Urinary bladder (tissue), 4 donors: Measurements from ENCODE around the gene SRPK2. TPM values are rescaled to one million over a fixed set of nuclear protein-coding genes. Genes with fewer than 3 reads are reported as not detected.

ENCODE experiments used
- DNase-seq: peaks from one replicate; pipeline ENCODE4 v3.0.0-alpha.2; 2015; ENCODE audit errors: extremely low spot score
- H3K27ac ChIP-seq: one replicate; pipeline ENCODE4 v1.5.1; 2013; ENCODE audit warnings: low read depth, mild to moderate bottlenecking, moderate library complexity
- H3K36me3 ChIP-seq: one replicate; pipeline ENCODE4 v1.6.1; 2013; ENCODE audit warnings: mild to moderate bottlenecking, moderate library complexity; ENCODE audit not compliant: insufficient read depth
- H3K4me1 ChIP-seq: one replicate; pipeline ENCODE4 v1.6.1; 2013; ENCODE audit warnings: mild to moderate bottlenecking, moderate library complexity; ENCODE audit not compliant: insufficient read depth
- H3K4me3 ChIP-seq: one replicate; pipeline ENCODE4 v1.5.1; 2013; ENCODE audit warnings: low read depth, low read length
- WGBS: extraction: QIAGEN DNeasy Blood & Tissue Kit; methylation state at CpG from one replicate; pipeline ENCODE4 v1.1.7; 2013; 5-methylcytosine and 5-hydroxymethylcytosine counted together
- polyA plus RNA-seq: library from polyadenylated mRNA; stranded (reverse); fragments of 200-250 nt; gene quantifications from one replicate; pipeline ENCODE4 v1.2.3, GENCODE V29; 2013
- total RNA-seq: library from RNA; depleted of rRNA; stranded (reverse); fragments of >200 nt; gene quantifications from one replicate; pipeline ENCODE4 v1.2.3, GENCODE V29; 2014
- donor health status: healthy with polysubstance abuse.
- donor health status: healthy.

Gene SRPK2
- total and polyA plus RNA-seq, 2 donors: 21.7 to 116 TPM

GRCh38 chr7:105136221-105136620 is 252.5 kb downstream of the SRPK2 start:
- Histone ChIP-seq H3K36me3 (no peaks in the 10 kb centered on the region), H3K4me1 (no peaks in the 10 kb centered on the region), H3K27ac (no peak overlapping the region), H3K4me3 (no peak overlapping the region)
- no peak for DNase-seq
- 73% methylated on average over 3 of the region's 3 CpGs for WGBS

GRCh38 chr7:105133986-105134655 is 254.6 kb downstream of the SRPK2 start:
- H3K36me3 ChIP-seq: no peaks in the 10 kb centered on the region

GRCh38 chr7:105133358-105133757 is 255.4 kb downstream of the SRPK2 start:
- DNase-seq: no peak

More at GRCh38 chr7:105133986-105134655, 254.6 kb downstream of the SRPK2 start:
- Histone ChIP-seq H3K4me1 (no peaks in the 10 kb centered on the region), H3K4me3 (no peak overlapping the region), H3K27ac (no peak overlapping the region)
- DNase-seq: no peak
- 59% methylated on average over 9 of the region's 9 CpGs for WGBS

GRCh38 chr7:105132835-105133234 is 255.9 kb downstream of the SRPK2 start:
- Histone ChIP-seq H3K4me1 (no peaks in the 10 kb centered on the region), H3K36me3 (no peaks in the 10 kb centered on the region), H3K4me3 (no peak overlapping the region), H3K27ac (no peak overlapping the region)
- DNase-seq: no peak
- WGBS: 91% methylated on average over 10 of the region's 10 CpGs

More at GRCh38 chr7:105133358-105133757, 255.4 kb downstream of the SRPK2 start:
- WGBS: 96% methylated on average over 7 of the region's 7 CpGs
- Histone ChIP-seq H3K36me3 (no peaks in the 10 kb centered on the region), H3K4me1 (no peaks in the 10 kb centered on the region), H3K4me3 (no peak overlapping the region), H3K27ac (no peak overlapping the region)

GRCh38 chr7:105132335-105132734 is 256.4 kb downstream of the SRPK2 start:
- 92% methylated on average over 5 of the region's 5 CpGs for WGBS
- no peak for DNase-seq
- no peaks in the 10 kb centered on the region for H3K36me3 ChIP-seq
- no peak overlapping the region for H3K27ac ChIP-seq
- no peaks in the 10 kb centered on the region for H3K4me1 ChIP-seq
- no peak overlapping the region for H3K4me3 ChIP-seq

GRCh38 chr7:105131890-105132289 is 256.8 kb downstream of the SRPK2 start:
- no peak overlapping the region for H3K27ac ChIP-seq
- H3K4me1 ChIP-seq: no peaks in the 10 kb centered on the region
- WGBS: 87% methylated on average over 7 of the region's 7 CpGs
- no peak overlapping the region for H3K4me3 ChIP-seq
- no peak for DNase-seq
- no peaks in the 10 kb centered on the region for H3K36me3 ChIP-seq

- no peak for DNase-seq
- Histone ChIP-seq H3K27ac (no peak overlapping the region), H3K4me1 (no peaks in the 10 kb centered on the region), H3K36me3 (no peaks in the 10 kb centered on the region), H3K4me3 (no peak overlapping the region)
- WGBS: 86% methylated on average over 12 of the region's 12 CpGs
Measured at GRCh38 chr7:105131033-105131656, 257.6 kb downstream of the SRPK2 start.

GRCh38 chr7:105130580-105130979 is 258.1 kb downstream of the SRPK2 start:
- no peak overlapping the region for H3K27ac ChIP-seq
- no peak for DNase-seq
- H3K36me3 ChIP-seq: no peaks in the 10 kb centered on the region
- 88% methylated on average over 2 of the region's 2 CpGs for WGBS
- H3K4me3 ChIP-seq: no peak overlapping the region
- no peaks in the 10 kb centered on the region for H3K4me1 ChIP-seq

GRCh38 chr7:105130048-105130447 is 258.7 kb downstream of the SRPK2 start:
- no peak for DNase-seq
- H3K27ac ChIP-seq: no peak overlapping the region
- no peak overlapping the region for H3K4me3 ChIP-seq
- no peaks in the 10 kb centered on the region for H3K4me1 ChIP-seq
- no peaks in the 10 kb centered on the region for H3K36me3 ChIP-seq
- 87% methylated on average over 5 of the region's 5 CpGs for WGBS

GRCh38 chr7:105127179-105127578 is 261.5 kb downstream of the SRPK2 start:
- 82% methylated on average over 8 of the region's 8 CpGs for WGBS
- H3K4me3 ChIP-seq: no peak overlapping the region
- H3K27ac ChIP-seq: no peak overlapping the region
- DNase-seq: no peak
- no peaks in the 10 kb centered on the region for H3K4me1 ChIP-seq
- H3K36me3 ChIP-seq: no peaks in the 10 kb centered on the region

- H3K4me1 ChIP-seq: no peaks in the 10 kb centered on the region
- 86% methylated on average over 4 of the region's 4 CpGs for WGBS
- no peaks in the 10 kb centered on the region for H3K36me3 ChIP-seq
- no peak overlapping the region for H3K27ac ChIP-seq
- H3K4me3 ChIP-seq: no peak overlapping the region
- DNase-seq: no peak
Measured at GRCh38 chr7:105126436-105126975, 262.2 kb downstream of the SRPK2 start.

GRCh38 chr7:105125745-105126144 is 263.0 kb downstream of the SRPK2 start:
- 95% methylated on average over 12 of the region's 12 CpGs for WGBS
- Histone ChIP-seq H3K4me3 (no peak overlapping the region), H3K36me3 (no peaks in the 10 kb centered on the region), H3K4me1 (no peaks in the 10 kb centered on the region), H3K27ac (no peak overlapping the region)
- no peak for DNase-seq

GRCh38 chr7:105122619-105123018 is 266.1 kb downstream of the SRPK2 start:
- Histone ChIP-seq H3K4me1 (no peaks in the 10 kb centered on the region), H3K27ac (no peak overlapping the region), H3K36me3 (no peaks in the 10 kb centered on the region), H3K4me3 (no peak overlapping the region)
- DNase-seq: no peak
- 68% methylated on average over 8 of the region's 8 CpGs for WGBS
